Stimulated activated memory B cell treated with anti-CD40 and anti-IgM and Interleukin-4, amounts not matched to agents 10 μg/mL and 1 μg/mL and 100 μg/mL, for 72 hours (primary cell): ENCODE data around the gene RTKN2.

Experiments
- ATAC-seq: fragments of 150-1000 bp; cut with Tn5 transposase; 2 replicates; pipeline ENCODE4 v1.10.0; 2021
- H3K27ac Mint-ChIP-seq: one replicate; pipeline ENCODE4 v1.8.0; 2022; ENCODE audit warnings: mild to moderate bottlenecking, mixed read lengths
- H3K27me3 Mint-ChIP-seq: one replicate; pipeline ENCODE4 v1.8.0; 2022; ENCODE audit warnings: mixed read lengths
- H3K36me3 Mint-ChIP-seq: one replicate; pipeline ENCODE4 v1.8.0; 2022; ENCODE audit warnings: mixed read lengths
- H3K4me1 Mint-ChIP-seq: one replicate; pipeline ENCODE4 v1.8.0; 2022; ENCODE audit warnings: mixed read lengths
- H3K4me3 Mint-ChIP-seq: one replicate; pipeline ENCODE4 v1.8.0; 2022; ENCODE audit warnings: mild to moderate bottlenecking, moderate library complexity, mixed read lengths
- H3K9me3 Mint-ChIP-seq: one replicate; pipeline ENCODE4 v1.8.0; 2022; ENCODE audit warnings: mixed read lengths

The RTKN2 gene

DNA sequence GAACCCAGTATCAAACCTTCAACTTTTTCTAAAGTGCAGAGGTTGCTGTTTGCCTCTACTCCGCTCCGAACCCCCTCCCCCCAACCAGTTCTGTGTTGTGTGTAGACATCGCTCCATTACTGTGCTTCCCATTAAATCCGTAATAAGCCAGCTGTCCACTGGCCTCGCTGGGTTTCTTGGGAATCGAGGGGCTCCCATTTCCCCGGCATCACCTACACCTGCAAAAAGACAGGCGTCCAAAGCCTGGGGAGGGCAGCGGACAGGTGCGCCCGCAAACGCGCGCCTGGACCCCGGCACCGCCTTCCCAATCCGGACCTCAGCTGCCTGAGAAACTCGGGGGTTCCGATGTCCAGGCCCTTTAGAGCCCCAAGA, 631 bp downstream of the RTKN2 start:
- peaks cover 18% of the 10 kb centered on the region for H3K27me3 Mint-ChIP-seq
- H3K36me3 Mint-ChIP-seq, result no peaks in the 10 kb centered on the region
- no peak overlapping the region for H3K27ac Mint-ChIP-seq
- peak overlapping the region; percentile 83 for H3K4me3 Mint-ChIP-seq
- ATAC-seq, result peak; percentile 9
- H3K9me3 Mint-ChIP-seq, result no peaks in the 10 kb centered on the region
- peaks cover 18% of the 10 kb centered on the region for H3K4me1 Mint-ChIP-seq

DNA sequence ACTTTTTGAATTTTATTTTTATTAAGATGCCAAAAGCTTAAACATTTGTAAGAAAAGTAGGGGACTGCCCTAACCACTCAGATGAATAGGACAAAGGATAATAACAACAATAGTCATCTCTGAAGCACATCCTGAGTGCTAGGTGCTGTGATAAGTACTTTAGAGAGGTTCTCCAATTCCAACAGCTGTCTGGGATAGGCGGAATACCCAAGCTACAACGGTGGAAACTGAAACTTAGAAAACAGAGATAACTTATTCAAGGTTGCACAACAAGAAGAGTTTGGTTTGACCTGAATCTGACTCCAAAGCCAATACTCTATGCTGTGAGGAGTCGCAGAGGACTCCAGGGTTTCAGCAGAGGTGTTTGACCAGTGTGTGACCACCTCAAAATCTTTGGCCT, 2.0 kb downstream of the RTKN2 start:
- peaks cover 18% of the 10 kb centered on the region for H3K4me1 Mint-ChIP-seq
- H3K27ac Mint-ChIP-seq, result no peak overlapping the region
- H3K4me3 Mint-ChIP-seq, result no peak overlapping the region
- H3K9me3 Mint-ChIP-seq, result no peaks in the 10 kb centered on the region
- H3K27me3 Mint-ChIP-seq, result peaks cover 18% of the 10 kb centered on the region
- H3K36me3 Mint-ChIP-seq, result no peaks in the 10 kb centered on the region
- no peak for ATAC-seq

DNA sequence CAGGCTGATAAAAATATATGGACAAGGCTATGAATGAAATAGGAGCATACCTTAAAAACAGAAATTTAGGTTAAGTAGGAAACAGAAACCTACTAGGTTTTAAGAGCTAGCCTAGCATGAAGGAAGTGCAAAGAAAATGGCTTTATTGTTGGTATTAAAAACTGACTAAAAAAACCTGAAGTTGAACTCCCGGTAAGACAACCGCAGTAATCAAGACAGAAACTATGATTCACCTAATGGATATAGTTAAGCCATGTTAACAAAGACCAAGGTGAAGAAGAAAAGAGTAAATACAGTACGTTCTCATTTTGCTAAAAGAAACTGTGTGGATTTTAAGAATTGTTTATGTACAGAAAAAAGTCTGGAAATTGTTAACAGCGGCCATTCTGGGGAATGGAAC, 2.5 kb downstream of the RTKN2 start:
- Mint-ChIP-seq H3K36me3 (no peaks in the 10 kb centered on the region), H3K9me3 (no peaks in the 10 kb centered on the region), H3K27me3 (peaks cover 18% of the 10 kb centered on the region), H3K27ac (no peak overlapping the region), H3K4me3 (no peak overlapping the region), H3K4me1 (peaks cover 18% of the 10 kb centered on the region)
- ATAC-seq, result no peak

DNA sequence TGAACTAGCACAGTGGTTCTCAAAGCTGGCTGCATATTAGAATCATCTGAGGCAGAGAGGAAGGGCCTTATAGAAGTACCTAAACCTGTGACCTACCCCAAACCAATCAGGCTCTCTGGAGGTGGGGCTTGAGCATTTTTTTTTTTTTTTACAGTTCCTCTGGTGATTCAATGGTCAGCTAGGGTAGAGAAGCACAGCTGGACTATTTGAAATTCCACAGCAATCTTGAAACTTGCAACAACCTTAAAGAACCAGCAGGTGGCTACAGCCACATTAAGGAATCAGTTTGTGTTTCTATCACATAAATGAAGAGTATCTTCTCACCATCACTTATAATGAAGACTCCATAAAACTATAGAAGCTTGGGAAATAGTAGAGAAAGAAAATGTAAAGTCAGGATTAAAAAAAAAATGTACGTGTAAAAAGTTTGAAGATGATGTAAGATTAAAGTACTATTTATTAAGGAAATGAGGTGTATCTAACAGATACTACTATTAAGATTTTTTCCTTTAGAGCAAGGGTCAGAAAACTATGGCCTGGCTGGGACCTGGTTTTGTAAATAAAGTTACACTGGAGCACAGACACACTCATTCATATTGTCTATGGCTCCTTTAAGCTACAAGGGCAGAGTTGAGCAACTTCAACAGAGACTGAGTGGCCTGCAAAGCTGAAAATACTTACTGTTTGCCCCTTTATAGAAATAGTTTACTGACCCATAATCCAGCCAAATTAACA, 3.8 kb downstream of the RTKN2 start:
- no peak for ATAC-seq
- H3K27me3 Mint-ChIP-seq, result peaks cover 13% of the 10 kb centered on the region
- H3K4me3 Mint-ChIP-seq, result no peak overlapping the region
- no peak overlapping the region for H3K27ac Mint-ChIP-seq
- H3K4me1 Mint-ChIP-seq, result peaks cover 18% of the 10 kb centered on the region
- H3K9me3 Mint-ChIP-seq, result no peaks in the 10 kb centered on the region
- no peaks in the 10 kb centered on the region for H3K36me3 Mint-ChIP-seq

- no peak for ATAC-seq
- Mint-ChIP-seq H3K27ac (no peak overlapping the region), H3K9me3 (no peaks in the 10 kb centered on the region), H3K27me3 (peaks cover 6% of the 10 kb centered on the region), H3K4me3 (no peak overlapping the region), H3K36me3 (no peaks in the 10 kb centered on the region), H3K4me1 (peaks cover 11% of the 10 kb centered on the region)
Observed at GRCh38 chr10:62264126-62264525, 4.5 kb downstream of the RTKN2 start.

GRCh38 chr10:62261666-62262065, 7.0 kb downstream of the RTKN2 start:
- ATAC-seq, result no peak
- Mint-ChIP-seq H3K9me3 (no peaks in the 10 kb centered on the region), H3K27me3 (no peaks in the 10 kb centered on the region)

GRCh38 chr10:62259998-62260397, 8.6 kb downstream of the RTKN2 start:
- Mint-ChIP-seq H3K27ac (no peak overlapping the region), H3K4me3 (no peak overlapping the region), H3K27me3 (no peaks in the 10 kb centered on the region), H3K36me3 (no peaks in the 10 kb centered on the region), H3K9me3 (no peaks in the 10 kb centered on the region), H3K4me1 (peaks cover 5% of the 10 kb centered on the region)
- no peak for ATAC-seq

More at GRCh38 chr10:62261666-62262065, 7.0 kb downstream of the RTKN2 start:
- Mint-ChIP-seq H3K4me3 (no peak overlapping the region), H3K4me1 (peaks cover 6% of the 10 kb centered on the region), H3K36me3 (no peaks in the 10 kb centered on the region), H3K27ac (no peak overlapping the region)

GRCh38 chr10:62259456-62259855, 9.2 kb downstream of the RTKN2 start:
- Mint-ChIP-seq H3K4me3 (no peak overlapping the region), H3K27ac (no peak overlapping the region), H3K36me3 (no peaks in the 10 kb centered on the region), H3K4me1 (no peaks in the 10 kb centered on the region), H3K9me3 (no peaks in the 10 kb centered on the region), H3K27me3 (no peaks in the 10 kb centered on the region)
- no peak for ATAC-seq

DNA sequence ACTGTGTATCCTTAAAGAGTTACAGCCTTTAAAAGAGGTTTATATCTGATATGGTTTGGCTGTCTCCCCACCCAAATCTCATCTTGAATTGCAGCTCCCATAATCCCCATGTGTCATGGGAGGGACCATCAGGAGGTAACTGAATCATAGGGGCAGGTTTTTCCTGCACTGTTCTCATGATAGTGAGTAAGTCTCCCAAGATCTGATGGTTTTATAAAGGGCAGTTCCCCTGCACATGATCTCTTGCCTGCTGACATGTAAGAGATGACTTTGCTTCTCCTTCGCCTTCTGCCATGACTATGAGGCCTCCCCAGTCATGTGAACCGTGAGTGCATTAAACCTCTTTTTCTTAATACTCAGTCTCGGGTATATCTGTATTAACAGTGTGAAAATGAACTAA, 9.7 kb downstream of the RTKN2 start:
- Mint-ChIP-seq H3K9me3 (no peaks in the 10 kb centered on the region), H3K36me3 (no peaks in the 10 kb centered on the region), H3K27ac (no peak overlapping the region), H3K4me1 (no peaks in the 10 kb centered on the region), H3K27me3 (no peaks in the 10 kb centered on the region), H3K4me3 (no peak overlapping the region)
- no peak for ATAC-seq

GRCh38 chr10:62253704-62254103, 14.9 kb downstream of the RTKN2 start:
- Mint-ChIP-seq H3K36me3 (no peaks in the 10 kb centered on the region), H3K9me3 (no peaks in the 10 kb centered on the region), H3K4me1 (peaks cover 7% of the 10 kb centered on the region), H3K4me3 (no peak overlapping the region), H3K27ac (no peak overlapping the region), H3K27me3 (no peaks in the 10 kb centered on the region)
- no peak for ATAC-seq

DNA sequence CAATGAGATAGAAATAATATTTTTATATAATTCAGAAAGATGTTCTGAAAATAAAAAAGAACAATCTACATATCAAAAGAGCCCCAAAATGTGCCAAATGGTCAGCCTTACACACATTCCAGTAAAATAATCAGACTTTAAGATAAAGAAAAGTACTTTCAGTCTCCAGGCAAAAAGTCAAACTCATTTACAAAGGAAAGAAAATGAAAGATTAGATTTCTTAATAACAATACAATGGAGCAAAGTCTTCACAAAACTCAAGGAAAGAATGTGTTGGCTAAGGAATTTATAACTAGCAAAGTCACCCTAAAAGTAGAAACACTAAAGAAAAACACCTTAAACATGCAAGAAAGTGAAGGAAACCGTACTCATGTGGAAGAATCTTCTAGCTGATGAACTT, 16.6 kb downstream of the RTKN2 start:
- peaks cover 7% of the 10 kb centered on the region for H3K4me1 Mint-ChIP-seq
- H3K4me3 Mint-ChIP-seq, result no peak overlapping the region
- H3K36me3 Mint-ChIP-seq, result no peaks in the 10 kb centered on the region
- ATAC-seq, result no peak
- H3K9me3 Mint-ChIP-seq, result no peaks in the 10 kb centered on the region
- peak overlapping the region; percentile 20 for H3K27ac Mint-ChIP-seq
- no peaks in the 10 kb centered on the region for H3K27me3 Mint-ChIP-seq

- Mint-ChIP-seq H3K9me3 (no peaks in the 10 kb centered on the region), H3K27ac (no peak overlapping the region), H3K4me1 (peaks cover 7% of the 10 kb centered on the region), H3K4me3 (no peak overlapping the region), H3K36me3 (no peaks in the 10 kb centered on the region), H3K27me3 (no peaks in the 10 kb centered on the region)
- ATAC-seq, result no peak
Observed at GRCh38 chr10:62250594-62251198, 17.9 kb downstream of the RTKN2 start.

GRCh38 chr10:62249957-62250356, 18.7 kb downstream of the RTKN2 start:
- ATAC-seq, result no peak
- Mint-ChIP-seq H3K27ac (no peak overlapping the region), H3K36me3 (no peaks in the 10 kb centered on the region), H3K27me3 (no peaks in the 10 kb centered on the region), H3K9me3 (no peaks in the 10 kb centered on the region), H3K4me1 (peaks cover 7% of the 10 kb centered on the region), H3K4me3 (no peak overlapping the region)

GRCh38 chr10:62248465-62248864, 20.2 kb downstream of the RTKN2 start:
- H3K9me3 Mint-ChIP-seq, result no peaks in the 10 kb centered on the region
- H3K36me3 Mint-ChIP-seq, result no peaks in the 10 kb centered on the region
- peaks cover 11% of the 10 kb centered on the region for H3K4me1 Mint-ChIP-seq
- no peak for ATAC-seq
- H3K27ac Mint-ChIP-seq, result no peak overlapping the region
- H3K4me3 Mint-ChIP-seq, result no peak overlapping the region
- no peaks in the 10 kb centered on the region for H3K27me3 Mint-ChIP-seq

GRCh38 chr10:62244785-62245467, 23.7 kb downstream of the RTKN2 start:
- peak; percentile 74 for ATAC-seq
- peak overlapping the region; percentile 61 for H3K27ac Mint-ChIP-seq
- no peaks in the 10 kb centered on the region for H3K27me3 Mint-ChIP-seq
- peaks cover 20% of the 10 kb centered on the region for H3K4me1 Mint-ChIP-seq
- H3K4me3 Mint-ChIP-seq, result no peak overlapping the region
- no peaks in the 10 kb centered on the region for H3K9me3 Mint-ChIP-seq
- H3K36me3 Mint-ChIP-seq, result no peaks in the 10 kb centered on the region

- Mint-ChIP-seq H3K4me1 (peaks cover 18% of the 10 kb centered on the region), H3K27ac (peak overlapping the region; percentile 88), H3K4me3 (no peak overlapping the region), H3K27me3 (no peaks in the 10 kb centered on the region), H3K9me3 (no peaks in the 10 kb centered on the region), H3K36me3 (no peaks in the 10 kb centered on the region)
- no peak for ATAC-seq
Observed at GRCh38 chr10:62244088-62244487, 24.6 kb downstream of the RTKN2 start.
